Pancreas (tissue), 10 donors: Measurements from ENCODE around the gene BLVRA. TPM values are rescaled to one million over a fixed set of nuclear protein-coding genes. Genes with fewer than 3 reads are reported as not detected.
"Not testable (repeated sequence)": the region's sequence is repeated elsewhere in the genome, so short reads cannot be mapped to it uniquely, and the experiment has no call there.

Experiments
- ATAC-seq, 4 donors: fragments of 200-7000 bp; cut with Tn5 transposase; one replicate each; pipeline versions ENCODE4 v1.8.0 to v1.9.1; 2020; ENCODE audit warnings: mild to moderate bottlenecking in 4 of 4, moderate library complexity in 4 of 4
- DNase-seq, 6 donors: peaks; one replicate each; pipeline ENCODE4 v3.0.0-alpha.2; 2020
- FAIRE-seq: peaks from 2 replicates; lab custom pipeline; 2012; peaks lifted over from hg19 to GRCh38; lab: Jason Lieb, UNC
- H3K27ac ChIP-seq, 4 donors: fragments of 200-600 bp; sonication (generic); 1 replicate in 3 of 4; 2 replicates in 1 of 4; pipeline versions ENCODE4 v1.5.0 to v1.8.0; 2020
- H3K27me3 ChIP-seq, 4 donors: fragments of 200-600 bp; one replicate each; pipeline ENCODE4 v1.8.0; 2021
- H3K36me3 ChIP-seq, 3 donors: fragments of 200-600 bp; sonication (generic) in 1 of 3; one replicate each; pipeline versions ENCODE4 v1.5.0 to v1.8.0; 2020 to 2021
- H3K4me1 ChIP-seq, 3 donors: fragments of 200-600 bp; one replicate each; pipeline ENCODE4 v1.8.0; 2021
- H3K4me3 ChIP-seq, 4 donors: fragments of 200-600 bp; sonication (generic) in 2 of 4; one replicate each; pipeline versions ENCODE4 v1.5.0 to v1.8.0; 2020 to 2021
- H3K9me3 ChIP-seq, 4 donors: fragments of 200-600 bp; one replicate each; pipeline ENCODE4 v1.8.0; 2021
- CTCF ChIP-seq, 4 donors: fragments of 200-600 bp; sonication (generic) in 3 of 4; IDR thresholded peaks; one replicate each; pipeline versions ENCODE4 v1.5.0 to v1.8.0; 2021; ENCODE audit warnings: antibody characterized with exemption in 4 of 4
- WGBS, 2 donors: extraction: QIAGEN DNeasy Blood & Tissue Kit; methylation state at CpG; one replicate each; pipeline ENCODE4 v1.1.7; 2013; 5-methylcytosine and 5-hydroxymethylcytosine counted together
- intact Hi-C, 3 donors: fragments of 100-400 bp; cut with DNase I; formaldehyde crosslinking; loops; one replicate each; pipeline versions ENCODE4 v1.11.1 to v1.14.2; 2022
- polyA plus RNA-seq, 2 donors: library from polyadenylated mRNA; stranded (reverse); fragments of 200-250 nt; gene quantifications; one replicate each; pipeline ENCODE4 v1.2.3, GENCODE V29; 2013
- total RNA-seq, 6 donors: library from RNA; stranded (reverse); fragmentation: NEBNext Ultra II Directional in 4 of 6; extraction: Animal tissue kit (Norgen Biotek cat#: 25700) in 4 of 6; gene quantifications; one replicate each; pipeline versions ENCODE4 v1.2.1 to v1.2.4, GENCODE V29; 2021 to 2023
- donor health status: healthy with polysubstance abuse.
- donor health status: DM: no; HTN: no; CAD: no; lungs with moderate emphysema.
- donor health status: DM: no; HTN: no; CAD: no.
- donor health status: control.
- donor health status: control.
- donor health status: Bipolar disorder and iron deficiency.
- donor health status: DM: yes; HTN: yes; CAD: no.
- donor health status: DM: no; HTN: no; CAD: no.
- donor health status: DM: no; HTN: no; CAD: no.
- donor health status: DM: yes; HTN: yes; CAD: no.

BLVRA gene
- total and polyA plus RNA-seq, 8 donors: 12.4 to 31.6 (median 17.3) TPM

- ATAC-seq (peak in 2 of 4 donors; percentile 55 to 57), FAIRE-seq (no peak), DNase-seq (no peak)
- H3K9me3 ChIP-seq: no peaks in the 10 kb centered on the region
- no peak overlapping the region for H3K4me3 ChIP-seq
- H3K4me1 ChIP-seq: no peaks in the 10 kb centered on the region
- no peak overlapping the region for H3K27ac ChIP-seq
- TF ChIP-seq CTCF (IDR thresholded peaks at IDR 0.05): no peak
- WGBS, 2 donors: 81 to 90% methylated on average over 10 of the region's 10 CpGs
- H3K36me3 ChIP-seq: no peaks in the 10 kb centered on the region
- no peaks in the 10 kb centered on the region for H3K27me3 ChIP-seq
- intact Hi-C loops: no loop called here
Observed at GRCh38 chr7:43781726-43782607, 23.5 kb downstream of the BLVRA start.

GRCh38 chr7:43782768-43783555 is 24.5 kb downstream of the BLVRA start:
- Histone ChIP-seq H3K4me3 (no peak overlapping the region), H3K27me3 (no peaks in the 10 kb centered on the region), H3K9me3 (no peaks in the 10 kb centered on the region), H3K27ac (no peak overlapping the region), H3K36me3 (no peaks in the 10 kb centered on the region), H3K4me1 (no peaks in the 10 kb centered on the region)
- FAIRE-seq: no peak
- no peak for DNase-seq
- ATAC-seq: no peak
- no peak for TF ChIP-seq CTCF (IDR thresholded peaks at IDR 0.05)
- WGBS, 2 donors: 92 to 95% methylated on average over 8 of the region's 8 CpGs
- intact Hi-C loops: no loop called here

GRCh38 chr7:43784030-43784584 is 25.6 kb downstream of the BLVRA start:
- no peak for ATAC-seq
- DNase-seq: no peak
- Histone ChIP-seq H3K4me3 (no peak overlapping the region), H3K9me3 (no peaks in the 10 kb centered on the region), H3K27ac (no peak overlapping the region), H3K36me3 (no peaks in the 10 kb centered on the region), H3K4me1 (no peaks in the 10 kb centered on the region), H3K27me3 (no peaks in the 10 kb centered on the region)
- FAIRE-seq: no peak
- WGBS, 2 donors: 94 to 97% methylated on average over 5 of the region's 5 CpGs
- intact Hi-C loops: no loop called here
- TF ChIP-seq CTCF (IDR thresholded peaks at IDR 0.05): no peak

- H3K4me3 ChIP-seq, intact Hi-C loops, H3K4me1 ChIP-seq, FAIRE-seq, H3K27ac ChIP-seq, H3K9me3 ChIP-seq, DNase-seq, H3K36me3 ChIP-seq, H3K27me3 ChIP-seq: not testable (repeated sequence)
- peak in 2 of 4 donors; percentile 57 for ATAC-seq
- 84 to 92% methylated on average over 8 of the region's 8 CpGs for WGBS, 2 donors
Observed at GRCh38 chr7:43784585-43785087, 26.2 kb downstream of the BLVRA start.

GRCh38 chr7:43785420-43785819 is 26.9 kb downstream of the BLVRA start:
- Histone ChIP-seq H3K27me3 (no peaks in the 10 kb centered on the region), H3K36me3 (no peaks in the 10 kb centered on the region), H3K4me3 (no peak overlapping the region), H3K27ac (no peak overlapping the region), H3K4me1 (no peaks in the 10 kb centered on the region), H3K9me3 (no peaks in the 10 kb centered on the region)
- 81 to 85% methylated on average over 2 of the region's 2 CpGs for WGBS, 2 donors
- intact Hi-C loops: no loop called here
- DNase-seq (peak in 2 of 6 donors; percentile 21 to 26), ATAC-seq (peak in 3 of 4 donors; percentile 69 to 76 (median 70)), FAIRE-seq (peak; percentile 57)
- TF ChIP-seq CTCF (IDR thresholded peaks at IDR 0.05): no peak
